ENCODE data around the gene ELP4. TPM values are rescaled to one million over a fixed set of nuclear protein-coding genes. Genes with fewer than 3 reads are reported as not detected.

The ELP4 gene
- total RNA-seq, 1 experiment from 2014 or later = 15.2 TPM

DNA sequence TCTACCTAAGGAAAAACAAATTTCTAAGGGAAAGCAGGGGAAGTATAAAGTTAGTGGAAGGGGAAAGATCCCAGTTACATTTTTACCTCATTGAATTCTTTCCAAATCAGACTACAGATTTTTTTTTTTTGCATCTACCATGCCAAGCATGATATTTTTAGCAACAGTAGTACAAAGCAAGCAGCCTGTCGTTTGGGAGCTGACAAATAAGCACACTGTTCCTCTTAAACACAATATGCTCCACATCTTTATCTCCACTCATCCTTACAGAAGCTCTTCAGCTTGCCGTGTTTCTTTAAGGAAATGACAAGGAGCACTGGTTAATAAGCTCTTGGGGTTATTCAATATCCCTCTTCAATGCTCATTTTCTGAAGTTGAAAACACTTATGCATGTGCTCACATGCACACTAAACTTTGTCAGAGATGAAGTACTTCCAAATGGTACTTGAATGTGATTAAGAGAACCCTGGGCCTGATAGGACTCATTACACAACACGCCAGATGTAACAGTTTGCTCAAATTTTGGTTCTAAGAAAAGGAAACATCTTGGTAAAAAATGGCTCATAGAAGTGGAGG is 247.8 kb downstream of the ELP4 start:
- Histone ChIP-seq H3K79me1 (ENCODE audit: insufficient read depth, low read depth, low read length, poor library complexity, severe bottlenecking) (no peaks in the 10 kb centered on the region), H4K91ac (ENCODE audit: insufficient read length, low read depth, low read length) (no peak overlapping the region), H4K20me1 (ENCODE audit: control insufficient read depth, insufficient read depth, insufficient read length) (no peaks in the 10 kb centered on the region), H4K5ac (ENCODE audit: insufficient read length, low read depth, low read length) (no peak overlapping the region), H3K9me3 (ENCODE audit: control insufficient read depth, low read depth, low read length) (no peaks in the 10 kb centered on the region), H2AK5ac (ENCODE audit: insufficient read length, low read length) (no peak overlapping the region), H3K79me2 (ENCODE audit: insufficient read depth, low read length) (no peaks in the 10 kb centered on the region), H2AFZ (ENCODE audit: low read length) (no peak overlapping the region), H3K23ac (ENCODE audit: insufficient read length, low read depth, low read length) (no peak overlapping the region), H2BK120ac (ENCODE audit: low read depth, low read length, poor library complexity, severe bottlenecking) (no peak overlapping the region), H3K27ac (ENCODE audit: insufficient read length, low read depth, low read length) (no peak overlapping the region), H2BK15ac (ENCODE audit: low read depth, low read length) (no peak overlapping the region), H2BK12ac (ENCODE audit: insufficient read length, low read depth, low read length) (no peak overlapping the region), H3K23me2 (ENCODE audit: insufficient read length, low read depth, low read length, poor library complexity, severe bottlenecking) (no peaks in the 10 kb centered on the region), H3K9ac (ENCODE audit: extremely low read depth, insufficient read length, low read length) (no peak overlapping the region), H2BK20ac (ENCODE audit: low read depth, low read length, poor library complexity, severe bottlenecking) (no peak overlapping the region), H3K4me1 (ENCODE audit: insufficient read depth, low read length) (no peaks in the 10 kb centered on the region), H3K56ac (ENCODE audit: insufficient read length, low read depth, low read length) (no peak overlapping the region), H3K14ac (ENCODE audit: insufficient read depth, low read length) (no peak overlapping the region), H3K27me3 (ENCODE audit: insufficient read depth, low read length) (no peaks in the 10 kb centered on the region), H3K4me2 (ENCODE audit: insufficient read depth, insufficient read length, low read length) (no peak overlapping the region), H3K4ac (ENCODE audit: low read depth, low read length) (no peak overlapping the region), H3T11ph (ENCODE audit: low read length) (no peak overlapping the region), H4K8ac (replicated peaks; ENCODE audit: insufficient read length, low read depth, low read length) (no peak overlapping the region), H3K18ac (ENCODE audit: insufficient read length, low read depth, low read length) (no peak overlapping the region), H2BK5ac (ENCODE audit: insufficient read length, low read length) (no peak overlapping the region)
- WGBS (ENCODE audit: extremely low coverage, insufficient read length, low lambda C conversion rate) = no CpG with 5 or more reads among the region's 3 CpGs
- Mint-ChIP-seq H3K9me3 (no peaks in the 10 kb centered on the region), H3K4me1 (peaks cover 0 to 5% of the 10 kb centered on the region in 2 experiments; a peak in 2 of 4 replicates), H3K27ac (no peak overlapping the region), H3K27me3 (ENCODE audit: low read depth) (no peaks in the 10 kb centered on the region), H3K36me3 (ENCODE audit: insufficient read depth in 1 of 3, low read depth in 3 of 3) (no peaks in the 10 kb centered on the region), H3K4me3 (no peak overlapping the region)
- no peak for DNase-seq
- TF ChIP-seq CTCF (conservative IDR thresholded peaks at IDR 0.05) = no peak

Measured in H9 (cell line).